HG03103 (cell line): ENCODE data around the gene SMCR8.
"Not testable (repeated sequence)": the region's sequence is repeated elsewhere in the genome, so short reads cannot be mapped to it uniquely, and the experiment has no call there.

Experiments
- ATAC-seq: cut with Tn5 transposase; IDR thresholded peaks from one replicate; pipeline ENCODE4 v1.9.1; 2021; ENCODE audit warnings: low read depth; ENCODE audit not compliant: unreplicated experiment

SMCR8 gene, protein sequence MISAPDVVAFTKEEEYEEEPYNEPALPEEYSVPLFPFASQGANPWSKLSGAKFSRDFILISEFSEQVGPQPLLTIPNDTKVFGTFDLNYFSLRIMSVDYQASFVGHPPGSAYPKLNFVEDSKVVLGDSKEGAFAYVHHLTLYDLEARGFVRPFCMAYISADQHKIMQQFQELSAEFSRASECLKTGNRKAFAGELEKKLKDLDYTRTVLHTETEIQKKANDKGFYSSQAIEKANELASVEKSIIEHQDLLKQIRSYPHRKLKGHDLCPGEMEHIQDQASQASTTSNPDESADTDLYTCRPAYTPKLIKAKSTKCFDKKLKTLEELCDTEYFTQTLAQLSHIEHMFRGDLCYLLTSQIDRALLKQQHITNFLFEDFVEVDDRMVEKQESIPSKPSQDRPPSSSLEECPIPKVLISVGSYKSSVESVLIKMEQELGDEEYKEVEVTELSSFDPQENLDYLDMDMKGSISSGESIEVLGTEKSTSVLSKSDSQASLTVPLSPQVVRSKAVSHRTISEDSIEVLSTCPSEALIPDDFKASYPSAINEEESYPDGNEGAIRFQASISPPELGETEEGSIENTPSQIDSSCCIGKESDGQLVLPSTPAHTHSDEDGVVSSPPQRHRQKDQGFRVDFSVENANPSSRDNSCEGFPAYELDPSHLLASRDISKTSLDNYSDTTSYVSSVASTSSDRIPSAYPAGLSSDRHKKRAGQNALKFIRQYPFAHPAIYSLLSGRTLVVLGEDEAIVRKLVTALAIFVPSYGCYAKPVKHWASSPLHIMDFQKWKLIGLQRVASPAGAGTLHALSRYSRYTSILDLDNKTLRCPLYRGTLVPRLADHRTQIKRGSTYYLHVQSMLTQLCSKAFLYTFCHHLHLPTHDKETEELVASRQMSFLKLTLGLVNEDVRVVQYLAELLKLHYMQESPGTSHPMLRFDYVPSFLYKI

DNA sequence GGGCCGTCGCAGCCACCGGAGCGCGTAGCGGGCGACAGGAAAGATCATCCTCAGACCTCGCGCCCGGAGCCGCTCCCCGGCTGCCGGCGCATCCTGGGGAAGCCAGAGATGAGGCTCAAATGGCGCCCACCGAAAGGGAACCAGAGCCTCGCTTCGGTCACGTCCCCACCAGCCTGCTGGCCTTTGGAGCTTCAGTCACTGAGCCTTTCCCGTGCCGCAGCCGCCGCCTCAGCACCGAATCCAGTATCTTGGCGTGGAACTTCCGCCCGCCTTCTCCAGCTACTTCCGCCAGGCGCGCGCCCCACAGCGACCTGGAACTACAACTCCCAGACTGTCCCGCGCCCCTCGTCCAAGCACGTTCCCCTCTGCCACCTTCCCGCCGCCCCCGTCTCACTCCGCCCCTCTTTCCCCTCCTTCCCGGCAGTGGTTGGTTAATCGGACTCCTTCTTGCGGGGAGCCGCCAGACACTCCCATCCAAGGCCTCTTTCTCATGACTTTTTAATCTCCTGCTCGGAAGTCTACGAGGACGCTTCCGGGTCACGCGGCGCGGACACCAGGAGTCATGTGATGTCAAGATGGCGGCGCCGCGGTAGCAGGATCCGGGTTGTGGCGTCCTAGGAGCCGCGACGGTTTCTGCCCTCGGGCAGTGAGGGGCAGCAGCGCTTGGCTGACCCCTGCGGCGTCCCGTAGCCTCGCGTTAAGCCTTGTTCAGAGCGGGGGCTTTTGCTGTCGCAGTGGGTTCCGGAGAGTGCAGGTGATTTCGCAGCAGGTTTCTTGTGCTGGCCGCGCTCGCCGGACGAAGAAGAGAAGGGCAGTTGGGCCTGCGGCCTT is at the start of gene SMCR8, which contains the start of gene TOP3A:
TSS of gene SMCR8 (plus strand) at position 563 of the 831 bp plus-strand sequence. CDS start 497 bp downstream, outside the sequence.
TSS of gene TOP3A (minus strand) at position 264 of the 831 bp plus-strand sequence. CDS start at position 48, 216 bp downstream.
- ATAC-seq = peak; percentile 70

DNA sequence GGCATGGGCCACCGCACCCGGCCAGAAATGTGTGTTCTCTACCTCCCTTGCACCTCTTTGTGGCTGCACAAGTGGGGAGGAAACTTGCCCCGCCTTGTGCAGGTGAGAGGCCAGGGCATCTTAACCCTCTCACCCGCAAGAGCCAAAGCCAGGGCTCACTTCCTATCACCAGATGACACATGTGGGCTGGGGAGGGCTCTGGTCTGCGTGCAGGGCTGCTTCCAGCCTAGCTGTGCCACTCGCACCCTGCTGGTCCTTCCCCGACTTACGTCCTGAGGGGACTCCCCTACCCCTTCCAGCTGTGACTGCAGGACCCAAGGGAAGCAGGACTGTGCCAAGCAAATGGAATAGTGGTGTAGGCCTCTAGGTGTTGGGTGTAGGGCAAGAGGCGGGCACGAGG is 47.7 kb upstream of the SMCR8 start:
- ATAC-seq = no peak

DNA sequence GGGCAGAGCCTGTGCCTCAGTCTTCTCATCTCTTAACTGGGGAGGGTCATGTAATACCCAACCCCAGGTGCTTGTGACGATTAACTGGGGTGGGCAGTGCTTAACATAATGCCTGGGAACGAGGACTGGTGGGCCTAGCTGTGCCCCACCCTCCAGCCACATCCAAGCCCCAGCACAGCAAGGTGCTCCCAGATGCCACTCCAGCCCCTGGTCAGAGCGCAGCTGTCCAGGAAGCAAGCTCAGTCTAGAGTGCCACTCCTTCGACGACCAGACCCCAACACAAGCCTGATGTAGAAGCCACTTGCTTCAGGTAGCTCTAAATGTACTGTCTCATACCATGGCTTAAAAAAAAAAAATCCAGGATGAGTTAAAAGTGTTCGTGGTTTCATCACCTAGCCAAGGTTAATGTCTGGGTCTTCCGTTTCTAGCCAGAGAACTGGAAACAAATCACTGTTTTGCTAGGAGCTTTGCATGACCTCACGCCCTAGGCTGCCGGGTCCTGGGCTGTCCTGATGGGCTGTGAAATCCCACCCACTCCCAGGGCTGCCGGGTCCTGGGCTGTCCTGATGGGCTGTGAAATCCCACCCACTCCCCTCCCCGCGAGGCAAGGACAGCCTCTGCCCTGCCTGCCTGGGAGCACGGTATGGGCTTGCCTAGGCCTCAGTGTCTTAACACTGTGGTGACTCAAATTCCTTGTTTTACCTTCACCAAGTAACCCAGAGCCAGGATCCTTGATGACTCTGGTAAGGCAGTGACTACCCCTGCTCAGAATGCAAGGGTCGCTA is 47.0 kb upstream of the SMCR8 start:
- ATAC-seq = no peak

DNA sequence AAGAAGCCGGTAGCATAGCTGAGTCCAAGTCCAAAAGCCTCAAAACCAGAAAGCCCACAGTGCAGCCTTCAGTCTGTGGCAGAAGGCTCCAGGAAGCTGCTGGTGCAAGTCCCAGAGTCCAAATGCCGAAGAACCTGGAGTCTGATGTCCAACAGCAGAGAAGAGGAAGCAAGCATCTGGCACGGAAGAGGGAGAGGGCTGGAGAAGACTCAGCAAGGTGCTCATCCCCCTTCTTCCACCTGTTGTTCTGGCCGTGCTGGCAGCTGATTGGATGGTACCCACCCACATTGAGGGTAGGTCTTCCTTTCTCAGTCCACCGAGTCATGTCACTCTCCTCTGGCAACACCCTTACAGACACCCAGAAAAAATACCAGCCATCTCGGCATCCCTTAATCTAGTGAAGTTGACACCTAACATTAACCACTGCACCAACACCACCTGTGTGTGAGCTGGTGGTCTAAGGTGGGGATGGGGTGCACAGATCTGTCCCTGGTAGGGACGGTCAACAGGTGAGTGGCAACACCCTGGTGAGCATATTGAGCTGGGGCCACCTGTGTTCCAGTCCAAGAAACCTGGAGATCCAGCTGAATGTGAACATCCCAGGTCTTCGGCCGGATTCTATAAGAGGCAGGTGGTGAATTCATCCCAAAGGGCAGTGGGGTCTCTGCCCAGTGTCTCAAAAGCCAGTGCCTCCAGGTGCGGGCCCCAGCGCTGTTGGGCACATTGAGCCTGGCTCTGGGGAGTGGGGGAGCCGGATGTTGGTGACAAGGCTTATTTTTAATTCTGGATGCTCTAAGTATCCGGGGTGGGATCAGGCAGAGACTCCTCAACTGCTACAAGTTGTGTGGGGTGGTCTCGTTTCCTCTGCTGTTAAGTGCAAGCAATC is 44.8 kb upstream of the SMCR8 start:
- ATAC-seq = no peak

DNA sequence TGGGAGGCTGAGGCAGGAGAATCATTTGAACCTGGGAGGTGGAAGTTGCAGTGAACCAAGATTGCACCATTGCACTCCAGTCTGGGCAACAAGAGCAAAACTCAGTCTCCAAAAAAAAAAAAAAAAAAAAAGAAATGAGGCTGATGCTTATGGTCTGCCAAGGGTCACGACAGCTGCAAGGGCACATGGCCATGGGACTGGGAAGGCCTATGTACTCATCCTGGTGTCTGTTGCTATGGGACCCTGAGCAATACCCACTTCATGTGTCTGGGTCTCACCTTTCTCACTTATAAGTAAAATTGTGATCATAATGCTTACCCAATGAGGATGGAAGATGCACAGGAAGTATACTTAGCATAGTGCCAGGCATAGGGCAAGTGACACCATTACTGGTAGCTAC is 38.0 kb upstream of the SMCR8 start:
- ATAC-seq = no peak

DNA sequence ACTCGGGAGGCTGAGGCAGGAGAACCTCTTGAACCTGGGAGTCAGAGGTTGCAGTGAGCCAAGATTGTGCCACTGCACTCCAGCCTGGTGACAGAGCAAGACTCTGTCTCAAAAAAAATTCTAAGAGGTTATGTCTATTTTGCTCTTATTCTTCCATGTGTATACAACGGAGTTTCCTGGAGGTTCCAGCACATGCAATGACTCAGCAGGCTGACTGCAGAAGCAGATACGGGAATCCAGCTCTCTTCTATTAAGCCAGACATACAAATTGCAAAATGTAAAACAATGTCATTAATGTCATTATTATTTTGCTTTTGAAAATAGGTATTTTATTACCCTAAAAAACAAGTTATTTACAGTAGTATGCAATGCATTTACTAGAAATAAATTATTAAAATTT is 36.2 kb upstream of the SMCR8 start:
- ATAC-seq = no peak

DNA sequence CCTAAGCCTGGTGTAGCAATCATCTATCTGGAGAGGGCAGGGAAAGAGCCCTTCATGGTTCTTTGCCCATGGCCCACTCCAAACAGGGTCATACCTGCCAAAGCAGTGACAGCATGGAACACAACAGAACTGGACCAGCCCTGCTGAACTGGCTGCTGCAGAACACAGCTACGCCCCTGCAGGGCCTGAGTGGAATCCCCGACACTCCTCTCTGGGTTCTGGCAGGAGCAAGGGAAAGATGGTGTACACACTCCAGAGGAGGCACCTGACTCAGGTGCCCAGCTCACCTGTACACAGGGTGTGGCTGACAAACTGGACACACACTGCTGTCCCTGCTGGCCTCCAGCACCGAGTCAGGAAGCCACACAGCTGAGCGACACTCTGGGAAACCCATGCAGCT is 34.8 kb upstream of the SMCR8 start:
- ATAC-seq = no peak

DNA sequence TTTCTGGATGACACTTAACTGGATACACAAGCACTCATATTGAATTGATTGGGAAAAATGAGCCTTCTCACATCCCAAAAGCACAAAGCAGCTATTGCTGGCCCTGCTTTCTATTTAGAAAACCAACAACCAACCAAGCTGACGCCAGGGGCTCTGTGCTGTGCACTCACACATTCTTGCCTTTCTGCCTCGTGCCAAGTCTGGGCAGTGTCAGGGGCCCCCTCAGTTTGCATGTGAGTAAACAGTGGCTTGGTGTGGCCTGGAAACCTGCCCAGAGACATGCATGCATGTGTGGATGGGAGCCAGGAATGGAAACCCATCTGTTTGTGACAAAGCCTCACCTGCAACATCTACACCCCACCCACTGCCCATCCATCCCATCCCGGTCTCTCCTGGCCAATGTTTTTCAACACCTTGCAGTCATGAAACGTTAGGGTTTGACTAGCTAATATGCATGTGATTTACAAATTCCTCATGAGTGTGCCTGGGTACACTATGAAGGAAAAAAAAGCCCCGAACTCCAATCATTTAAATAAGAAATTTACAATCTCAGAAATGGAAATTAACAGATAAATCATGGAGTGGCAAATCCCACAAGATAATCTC is 34.2 kb upstream of the SMCR8 start:
- ATAC-seq = no peak

DNA sequence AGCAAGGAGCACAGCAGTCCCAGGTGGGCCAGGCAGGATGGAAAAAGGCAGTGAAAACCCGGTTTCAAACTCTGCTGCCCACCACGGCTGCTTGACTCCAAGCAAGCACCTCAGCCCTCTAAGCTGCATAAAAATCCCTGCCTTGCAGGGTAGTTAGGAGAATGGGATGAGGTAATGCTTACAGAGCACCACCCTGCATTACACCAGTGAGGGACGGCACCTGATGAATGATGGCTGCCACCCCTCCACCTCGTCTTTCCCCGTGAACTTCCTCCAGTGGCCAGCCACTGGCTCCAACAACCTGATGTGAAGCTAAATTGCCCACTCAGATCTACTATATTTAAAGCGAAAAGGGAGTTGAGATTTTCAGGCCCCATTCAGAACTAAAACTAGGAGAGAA is 33.3 kb upstream of the SMCR8 start:
- ATAC-seq = no peak

DNA sequence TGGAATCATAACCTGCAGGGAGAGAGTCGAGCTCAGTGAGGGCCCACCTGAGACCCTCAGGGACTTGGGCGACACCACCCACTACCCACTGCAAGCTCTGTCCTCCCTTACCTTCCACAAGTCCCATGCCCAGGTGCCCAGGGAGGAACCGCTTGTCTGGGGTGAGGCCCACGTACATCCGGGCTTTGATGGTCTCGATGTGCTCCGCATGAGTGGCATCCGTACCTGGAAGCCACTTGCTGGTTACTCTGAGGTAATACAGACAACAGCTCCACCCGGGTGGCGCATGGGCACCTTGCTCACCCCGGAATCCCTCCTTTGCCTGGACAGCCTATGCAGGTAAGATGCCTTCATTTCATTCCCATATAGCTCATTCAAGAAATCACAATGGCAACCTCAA is 29.8 kb upstream of the SMCR8 start:
- no peak for ATAC-seq

DNA sequence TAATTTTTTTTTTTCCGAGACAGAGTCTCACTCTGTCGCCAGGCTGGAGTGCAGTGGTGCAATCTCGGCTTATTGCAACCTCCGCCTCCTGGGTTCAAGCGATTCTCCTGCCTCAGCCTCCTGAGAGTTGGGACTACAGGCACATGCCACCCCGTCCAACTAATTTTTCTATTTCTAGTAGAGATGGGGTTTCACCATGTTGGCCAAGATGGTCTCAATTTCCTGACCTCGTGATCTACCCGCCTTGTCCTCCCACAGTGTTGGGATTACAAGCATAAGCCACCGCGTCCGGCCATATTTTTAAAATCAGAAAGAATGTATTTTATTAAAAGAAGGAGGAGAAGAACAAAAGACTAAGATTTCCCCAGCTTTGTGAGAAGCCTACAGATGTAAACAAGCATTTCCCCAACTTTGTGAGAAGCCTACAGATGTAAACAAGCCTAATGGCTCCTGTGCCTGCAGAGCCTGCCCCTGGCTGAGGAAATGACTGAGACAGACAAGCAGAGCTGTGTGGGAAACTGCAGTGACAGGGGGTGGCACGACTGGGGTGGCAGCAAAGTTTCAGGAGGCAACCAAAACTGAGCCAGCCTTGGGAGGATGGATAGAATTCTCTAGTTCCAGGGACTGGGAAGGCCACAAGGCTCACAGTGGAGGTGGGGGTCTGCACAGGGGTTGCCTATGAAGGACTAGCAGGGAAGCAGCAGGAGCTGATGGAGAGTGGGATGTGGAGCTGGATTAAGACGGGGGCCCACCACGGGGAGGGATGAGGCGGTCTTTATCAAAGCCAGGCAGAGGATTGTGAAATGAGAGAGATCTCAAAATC is 23.2 kb upstream of the SMCR8 start:
- ATAC-seq = no peak

DNA sequence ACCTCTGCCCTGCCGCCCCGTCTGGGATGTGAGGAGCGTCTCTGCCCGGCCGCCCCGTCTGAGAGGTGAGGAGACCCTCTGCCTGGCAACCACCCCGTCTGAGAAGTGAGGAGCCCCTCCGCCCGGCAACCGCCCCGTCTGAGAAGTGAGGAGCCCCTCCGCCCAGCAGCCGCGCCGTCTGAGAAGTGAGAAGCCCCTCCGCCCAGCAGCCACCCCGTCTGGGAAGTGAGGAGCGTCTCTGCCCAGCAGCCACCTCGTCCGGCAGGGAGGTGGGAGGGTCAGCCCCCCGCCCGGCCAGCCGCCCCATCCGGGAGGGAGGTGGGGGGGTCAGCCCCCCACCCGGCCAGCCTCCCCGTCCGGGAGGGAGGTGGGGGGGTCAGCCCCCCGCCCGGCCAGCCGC is 17.0 kb upstream of the SMCR8 start:
- ATAC-seq = not testable (repeated sequence)

DNA sequence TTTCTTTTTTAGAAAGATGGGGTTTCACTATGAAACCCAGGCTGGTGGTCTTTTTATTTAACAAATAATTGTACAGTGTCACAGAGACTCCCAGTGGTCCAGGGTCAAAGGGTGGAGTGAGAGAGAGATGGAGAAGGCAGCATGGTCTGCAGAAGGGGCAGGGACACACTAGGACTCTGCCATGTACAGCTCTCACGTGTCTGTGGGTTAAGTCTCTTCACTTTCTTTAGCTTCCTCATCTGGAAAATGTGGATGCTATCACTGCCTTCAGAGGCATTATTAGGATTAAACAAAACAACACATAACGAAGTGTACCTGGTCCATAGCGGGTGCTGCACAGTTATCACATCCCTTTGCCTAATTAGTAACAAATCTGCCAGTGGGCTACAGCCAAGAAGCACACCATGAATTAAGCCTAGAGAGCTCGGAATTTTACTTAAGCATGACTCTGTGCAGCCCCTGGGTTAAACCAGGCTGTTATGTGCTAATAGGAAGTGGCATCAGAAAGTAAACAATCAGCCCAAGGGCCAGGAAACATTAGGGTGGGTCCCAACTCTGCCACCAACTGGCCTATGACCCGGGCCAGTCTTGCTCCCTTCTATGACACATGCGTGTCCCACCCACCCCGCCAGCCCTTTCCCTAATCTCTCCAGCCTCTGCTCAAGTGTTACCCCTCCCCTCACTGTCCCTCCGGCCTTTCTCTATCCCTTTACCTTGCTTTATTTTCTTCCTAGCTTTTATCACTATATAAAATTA is 14.2 kb upstream of the SMCR8 start:
- ATAC-seq = no peak

DNA sequence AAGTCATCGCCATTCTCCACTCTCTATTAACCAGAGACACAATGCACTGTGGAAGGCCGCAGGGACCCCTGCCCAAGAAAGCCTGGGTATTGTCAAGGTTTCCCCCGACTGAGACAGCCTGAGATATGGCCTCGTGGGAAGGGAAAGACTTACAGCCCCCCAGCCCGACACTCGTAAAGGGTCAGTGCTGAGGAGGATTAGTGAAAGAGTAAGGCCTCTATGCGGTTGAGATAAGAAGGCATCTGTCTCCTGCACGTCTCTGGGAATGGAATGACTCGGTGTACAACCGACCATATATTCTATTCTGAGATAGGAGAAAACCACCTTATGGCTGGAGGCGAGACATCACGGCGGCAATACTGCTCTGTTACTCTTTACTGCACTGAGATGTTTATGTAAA is 11.9 kb upstream of the SMCR8 start:
- not testable (repeated sequence) for ATAC-seq

DNA sequence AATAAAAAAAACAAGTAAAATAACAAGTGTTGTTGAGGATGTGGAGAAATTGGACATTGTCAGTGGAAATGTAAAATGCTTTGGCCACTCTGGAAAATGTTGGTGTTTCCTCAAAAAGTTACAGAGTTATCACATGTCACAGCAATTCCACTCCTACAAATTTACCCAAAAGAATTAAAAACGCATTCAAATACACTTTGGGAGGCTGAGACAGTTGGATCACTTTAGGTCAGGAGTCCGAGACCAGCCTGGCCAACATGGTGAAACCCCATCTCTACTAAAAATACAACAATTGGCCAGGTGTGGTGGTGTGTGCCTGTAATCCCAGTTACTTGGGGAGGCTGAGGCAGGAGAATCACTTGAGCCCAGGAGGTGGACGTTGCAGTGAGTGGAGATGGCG is 5.9 kb upstream of the SMCR8 start:
- no peak for ATAC-seq

DNA sequence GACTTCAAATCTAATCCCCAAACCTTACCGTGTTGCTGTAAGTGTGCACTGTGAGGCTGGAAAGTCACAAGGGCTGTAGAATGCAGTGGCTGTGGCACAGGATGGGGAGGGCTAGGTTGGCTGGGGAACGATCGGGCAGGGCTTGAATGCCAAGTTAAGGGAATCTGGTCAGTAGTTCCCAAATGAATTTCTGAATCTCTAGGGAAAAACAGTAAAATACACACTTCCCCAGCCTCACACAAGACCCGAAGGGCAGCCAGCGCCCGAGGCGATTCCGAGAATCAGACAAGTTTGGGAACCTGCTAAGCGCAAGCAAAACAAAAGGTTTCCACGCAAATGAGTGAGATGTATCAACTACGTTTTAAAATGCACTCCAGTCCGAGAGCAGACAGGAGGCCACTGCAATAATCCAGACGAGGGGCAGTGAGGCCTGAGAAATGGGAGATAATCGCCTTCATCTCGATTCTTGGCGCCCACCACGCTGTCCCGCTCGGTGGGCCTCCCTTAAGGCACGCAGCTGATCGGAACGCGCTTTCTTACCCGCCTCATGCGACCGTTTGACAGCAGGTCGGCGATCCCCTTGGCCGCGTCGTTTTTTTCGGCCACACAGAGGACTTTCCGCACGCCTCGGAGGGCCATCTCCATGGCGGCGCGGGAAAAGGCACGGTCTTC is 898 bp upstream of the SMCR8 start:
- ATAC-seq = peak; percentile 26
